HG02763 (cell line): ENCODE measurements around the gene APOBEC3C.
"Not testable (repeated sequence)": the region's sequence is repeated elsewhere in the genome, so short reads cannot be mapped to it uniquely, and the experiment has no call there.

ENCODE experiments used
- ATAC-seq: cut with Tn5 transposase; IDR thresholded peaks from one replicate; pipeline ENCODE4 v1.9.1; 2021; ENCODE audit warnings: mild to moderate bottlenecking, moderate library complexity; ENCODE audit not compliant: unreplicated experiment

APOBEC3C gene

GRCh38 chr22:39055658-39056057 lies 41.6 kb downstream of the APOBEC3C start:
- no peak for ATAC-seq

- ATAC-seq, result not testable (repeated sequence)
These were observed 47.2 kb downstream of the APOBEC3C start for GRCh38 chr22:39061290-39061689.

- not testable (repeated sequence) for ATAC-seq
These were observed 47.9 kb downstream of the APOBEC3C start for GRCh38 chr22:39061951-39062350.

- not testable (repeated sequence) for ATAC-seq
These were observed 49.8 kb downstream of the APOBEC3C start for GRCh38 chr22:39063904-39064303.

GRCh38 chr22:39066442-39067276 lies 52.6 kb downstream of the APOBEC3C start:
- ATAC-seq, result not testable (repeated sequence)

- ATAC-seq, result no peak
These were observed 54.2 kb downstream of the APOBEC3C start for GRCh38 chr22:39068033-39068785.
